ENCODE data around the gene EVC2.

EVC2 gene

GRCh38 chr4:5666741-5667140 lies 41.6 kb downstream of the EVC2 start:
- Histone ChIP-seq H3K4me1 (ENCODE audit: insufficient read depth, low read length, poor library complexity, severe bottlenecking) (no peaks in the 10 kb centered on the region), H3K9me2 (replicated peaks; ENCODE audit: low read depth, low read length) (no peaks in the 10 kb centered on the region), H3F3A (ENCODE audit: low read depth) (no peaks in the 10 kb centered on the region), H3K4me3 (ENCODE audit: low read length, poor library complexity, severe bottlenecking) (no peak overlapping the region), H4K20me1 (ENCODE audit: insufficient read depth, low read length, poor library complexity, severe bottlenecking) (no peaks in the 10 kb centered on the region), H2AFZ (ENCODE audit: low read length) (no peak overlapping the region), H3K36me3 (ENCODE audit: insufficient read depth, low read length) (no peaks in the 10 kb centered on the region), H3K79me2 (ENCODE audit: insufficient read depth, low read length) (no peaks in the 10 kb centered on the region), H3K4me2 (ENCODE audit: low read depth, low read length, poor library complexity, severe bottlenecking) (no peak overlapping the region), H3K27me3 (ENCODE audit: insufficient read depth, low read length, poor library complexity, severe bottlenecking) (no peaks in the 10 kb centered on the region), H3K9ac (ENCODE audit: low read depth, low read length, poor library complexity, severe bottlenecking) (no peak overlapping the region), H3K9me3 (ENCODE audit: insufficient read depth, low read depth, low read length) (peaks cover 7% of the 10 kb centered on the region; the same call in 1 of the 2 replicates)
- no peak for TF ChIP-seq EZH2phosphoT487 (IDR thresholded peaks at IDR 0.05; ENCODE audit: borderline replicate concordance)
- no peak for TF ChIP-seq CTCF (conservative IDR thresholded peaks at IDR 0.05; ENCODE audit: low read length)

- no peak overlapping the region for H3K9ac ChIP-seq (ENCODE audit: low read depth, low read length, poor library complexity, severe bottlenecking)
- no peak for TF ChIP-seq EZH2phosphoT487 (IDR thresholded peaks at IDR 0.05; ENCODE audit: borderline replicate concordance)
- no peak for TF ChIP-seq CTCF (conservative IDR thresholded peaks at IDR 0.05; ENCODE audit: low read length)
- H2AFZ ChIP-seq (ENCODE audit: low read length), result no peak overlapping the region
- H3K4me1 ChIP-seq (ENCODE audit: insufficient read depth, low read length, poor library complexity, severe bottlenecking), result no peaks in the 10 kb centered on the region
- H3K79me2 ChIP-seq (ENCODE audit: insufficient read depth, low read length), result no peaks in the 10 kb centered on the region
- no peak overlapping the region for H3K4me3 ChIP-seq (ENCODE audit: low read length, poor library complexity, severe bottlenecking)
- no peak overlapping the region for H3K4me2 ChIP-seq (ENCODE audit: low read depth, low read length, poor library complexity, severe bottlenecking)
- no peaks in the 10 kb centered on the region for H3K27me3 ChIP-seq (ENCODE audit: insufficient read depth, low read length, poor library complexity, severe bottlenecking)
- H3K36me3 ChIP-seq (ENCODE audit: insufficient read depth, low read length), result no peaks in the 10 kb centered on the region
- H4K20me1 ChIP-seq (ENCODE audit: insufficient read depth, low read length, poor library complexity, severe bottlenecking), result no peaks in the 10 kb centered on the region
- no peaks in the 10 kb centered on the region for H3K9me2 ChIP-seq (replicated peaks; ENCODE audit: low read depth, low read length)
- H3F3A ChIP-seq (ENCODE audit: low read depth), result no peaks in the 10 kb centered on the region
- H3K9me3 ChIP-seq (ENCODE audit: insufficient read depth, low read depth, low read length), result peaks cover 3% of the 10 kb centered on the region; the same call in 1 of the 2 replicates
These were observed 43.6 kb downstream of the EVC2 start for GRCh38 chr4:5664778-5665177.

DNA sequence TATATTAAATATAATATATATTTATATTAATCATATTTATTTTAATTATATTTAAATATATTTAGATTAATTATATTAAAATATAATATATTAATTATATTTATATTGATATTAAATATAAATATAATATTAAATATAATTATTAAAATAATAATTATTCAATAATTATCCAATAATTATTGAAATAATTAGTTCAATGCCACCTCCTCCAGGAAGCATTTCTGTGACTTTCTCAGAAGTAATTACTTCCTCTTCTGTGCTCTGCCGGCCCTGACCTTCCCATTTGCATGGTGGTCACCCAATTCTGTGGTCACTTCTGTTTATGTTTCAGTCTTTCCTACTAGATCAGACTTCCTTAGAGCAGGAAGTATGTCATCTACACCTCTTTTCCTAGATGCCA lies 45.8 kb downstream of the EVC2 start:
- Histone ChIP-seq H3K9ac (ENCODE audit: low read depth, low read length, poor library complexity, severe bottlenecking) (no peak overlapping the region), H3K4me3 (ENCODE audit: low read length, poor library complexity, severe bottlenecking) (no peak overlapping the region), H3K36me3 (ENCODE audit: insufficient read depth, low read length) (no peaks in the 10 kb centered on the region), H3K9me2 (replicated peaks; ENCODE audit: low read depth, low read length) (no peaks in the 10 kb centered on the region), H3K4me2 (ENCODE audit: low read depth, low read length, poor library complexity, severe bottlenecking) (no peak overlapping the region), H3K27me3 (ENCODE audit: insufficient read depth, low read length, poor library complexity, severe bottlenecking) (no peaks in the 10 kb centered on the region), H2AFZ (ENCODE audit: low read length) (no peak overlapping the region), H3K4me1 (ENCODE audit: insufficient read depth, low read length, poor library complexity, severe bottlenecking) (no peaks in the 10 kb centered on the region), H3F3A (ENCODE audit: low read depth) (no peaks in the 10 kb centered on the region), H3K9me3 (ENCODE audit: insufficient read depth, low read depth, low read length) (peaks cover 3% of the 10 kb centered on the region; the same call in 1 of the 2 replicates), H3K79me2 (ENCODE audit: insufficient read depth, low read length) (no peaks in the 10 kb centered on the region), H4K20me1 (ENCODE audit: insufficient read depth, low read length, poor library complexity, severe bottlenecking) (no peaks in the 10 kb centered on the region)
- TF ChIP-seq CTCF (conservative IDR thresholded peaks at IDR 0.05; ENCODE audit: low read length) (no peak), EZH2phosphoT487 (IDR thresholded peaks at IDR 0.05; ENCODE audit: borderline replicate concordance) (no peak)
